ENCODE results near the gene CCNG1. TPM values are rescaled to one million over a fixed set of nuclear protein-coding genes. Genes with fewer than 3 reads are reported as not detected.

The CCNG1 gene
- total RNA-seq, 1 donor from 2014 or later, result 202 TPM

- no peaks in the 10 kb centered on the region for H3K36me3 Mint-ChIP-seq (ENCODE audit: low read depth)
- H3K4me3 Mint-ChIP-seq, result no peak overlapping the region
- TF ChIP-seq CTCF (conservative IDR thresholded peaks at IDR 0.05), result no peak
- no peaks in the 10 kb centered on the region for H3K4me1 Mint-ChIP-seq
- no peak overlapping the region for H3K27ac Mint-ChIP-seq (ENCODE audit: unreplicated experiment)
- DNase-seq (ENCODE audit: low read depth, low spot score), result no peak
- H3K27me3 Mint-ChIP-seq (ENCODE audit: low read depth), result no peaks in the 10 kb centered on the region
- no peaks in the 10 kb centered on the region for H3K9me3 Mint-ChIP-seq
Observed at GRCh38 chr5:163401271-163401670, 36.1 kb upstream of the CCNG1 start.

DNA sequence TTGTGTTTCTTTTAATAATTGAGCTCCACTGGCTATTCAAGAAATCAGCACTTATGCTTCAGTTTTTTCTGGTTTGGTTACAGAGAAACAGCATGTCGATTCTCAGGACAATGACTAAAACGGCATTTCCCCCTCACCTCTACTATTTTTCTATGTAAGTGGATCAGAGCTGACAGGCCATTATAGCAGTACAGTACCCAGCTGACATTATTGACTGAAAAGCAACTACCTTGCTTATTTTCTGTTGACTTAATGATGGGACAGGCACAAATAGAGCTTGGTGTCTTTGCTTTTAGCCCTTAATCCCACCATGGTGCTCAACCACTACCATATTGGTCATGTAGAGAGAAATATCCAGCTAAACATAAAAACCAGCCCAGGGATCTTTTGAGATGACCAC lies 35.4 kb upstream of the CCNG1 start:
- no peak for TF ChIP-seq CTCF (conservative IDR thresholded peaks at IDR 0.05)
- no peak for DNase-seq (ENCODE audit: low read depth, low spot score)
- Mint-ChIP-seq H3K27ac (ENCODE audit: unreplicated experiment) (no peak overlapping the region), H3K4me1 (no peaks in the 10 kb centered on the region), H3K36me3 (ENCODE audit: low read depth) (no peaks in the 10 kb centered on the region), H3K4me3 (no peak overlapping the region), H3K27me3 (ENCODE audit: low read depth) (no peaks in the 10 kb centered on the region), H3K9me3 (no peaks in the 10 kb centered on the region)

GRCh38 chr5:163404364-163405173 lies 32.8 kb upstream of the CCNG1 start:
- H3K4me1 Mint-ChIP-seq, result peaks cover 6% of the 10 kb centered on the region
- no peaks in the 10 kb centered on the region for H3K36me3 Mint-ChIP-seq (ENCODE audit: low read depth)
- no peak for DNase-seq (ENCODE audit: low read depth, low spot score)
- no peak overlapping the region for H3K4me3 Mint-ChIP-seq
- H3K27ac Mint-ChIP-seq (ENCODE audit: unreplicated experiment), result no peak overlapping the region
- H3K27me3 Mint-ChIP-seq (ENCODE audit: low read depth), result no peaks in the 10 kb centered on the region
- H3K9me3 Mint-ChIP-seq, result no peaks in the 10 kb centered on the region
- no peak for TF ChIP-seq CTCF (conservative IDR thresholded peaks at IDR 0.05)

GRCh38 chr5:163407034-163407655 lies 30.2 kb upstream of the CCNG1 start:
- DNase-seq (ENCODE audit: low read depth, low spot score), result no peak
- Mint-ChIP-seq H3K4me1 (peaks cover 6% of the 10 kb centered on the region), H3K4me3 (no peak overlapping the region), H3K27ac (ENCODE audit: unreplicated experiment) (no peak overlapping the region), H3K36me3 (ENCODE audit: low read depth) (no peaks in the 10 kb centered on the region), H3K27me3 (ENCODE audit: low read depth) (no peaks in the 10 kb centered on the region), H3K9me3 (no peaks in the 10 kb centered on the region)
- no peak for TF ChIP-seq CTCF (conservative IDR thresholded peaks at IDR 0.05)

- Mint-ChIP-seq H3K27me3 (ENCODE audit: low read depth) (peaks cover 4% of the 10 kb centered on the region), H3K27ac (ENCODE audit: unreplicated experiment) (no peak overlapping the region), H3K4me1 (peaks cover 6% of the 10 kb centered on the region), H3K4me3 (no peak overlapping the region), H3K9me3 (no peaks in the 10 kb centered on the region), H3K36me3 (ENCODE audit: low read depth) (no peaks in the 10 kb centered on the region)
- DNase-seq (ENCODE audit: low read depth, low spot score), result peak; percentile 55
- TF ChIP-seq CTCF (conservative IDR thresholded peaks at IDR 0.05), result peak; percentile 93
Observed at GRCh38 chr5:163408311-163408923, 29.0 kb upstream of the CCNG1 start.
